ENCODE data around the gene BRK1. TPM values are rescaled to one million over a fixed set of nuclear protein-coding genes. Genes with fewer than 3 reads are reported as not detected.

Gene BRK1
- polyA plus RNA-seq, 1 of the 3 experiments (the other 2 are of a cell fraction) = 211 TPM

- TF ChIP-seq FOXJ3 (CRISPR knock-in tag; IDR thresholded peaks at IDR 0.05) = no peak
- no peak for TF ChIP-seq POLR2AphosphoS5 (IDR thresholded peaks at IDR 0.05; ENCODE audit: low read depth, low read length)
- TF ChIP-seq FOXM1 (IDR thresholded peaks at IDR 0.05; ENCODE audit: low read depth) = no peak
- TF ChIP-seq REST (IDR thresholded peaks at IDR 0.05; ENCODE audit: low read depth, low read length) = no peak
- TF ChIP-seq YY1 (IDR thresholded peaks at IDR 0.05; ENCODE audit: low read depth) = no peak
- no peak for TF ChIP-seq NRF1 (IDR thresholded peaks at IDR 0.05; ENCODE audit: low read depth, low read length)
- TF ChIP-seq GATA2 (CRISPR knock-in tag; IDR thresholded peaks at IDR 0.05) = no peak
- TF ChIP-seq, protein P1, sequence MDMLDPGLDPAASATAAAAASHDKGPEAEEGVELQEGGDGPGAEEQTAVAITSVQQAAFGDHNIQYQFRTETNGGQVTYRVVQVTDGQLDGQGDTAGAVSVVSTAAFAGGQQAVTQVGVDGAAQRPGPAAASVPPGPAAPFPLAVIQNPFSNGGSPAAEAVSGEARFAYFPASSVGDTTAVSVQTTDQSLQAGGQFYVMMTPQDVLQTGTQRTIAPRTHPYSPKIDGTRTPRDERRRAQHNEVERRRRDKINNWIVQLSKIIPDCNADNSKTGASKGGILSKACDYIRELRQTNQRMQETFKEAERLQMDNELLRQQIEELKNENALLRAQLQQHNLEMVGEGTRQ (IDR thresholded peaks at IDR 0.05; ENCODE audit: borderline replicate concordance, low read depth, low read length) = no peak
- TF ChIP-seq CHD2 (IDR thresholded peaks at IDR 0.05; ENCODE audit: low read length, partially characterized antibody) = no peak
- no peak for TF ChIP-seq NFIC (IDR thresholded peaks at IDR 0.05; ENCODE audit: borderline replicate concordance)
- TF ChIP-seq, protein P2, sequence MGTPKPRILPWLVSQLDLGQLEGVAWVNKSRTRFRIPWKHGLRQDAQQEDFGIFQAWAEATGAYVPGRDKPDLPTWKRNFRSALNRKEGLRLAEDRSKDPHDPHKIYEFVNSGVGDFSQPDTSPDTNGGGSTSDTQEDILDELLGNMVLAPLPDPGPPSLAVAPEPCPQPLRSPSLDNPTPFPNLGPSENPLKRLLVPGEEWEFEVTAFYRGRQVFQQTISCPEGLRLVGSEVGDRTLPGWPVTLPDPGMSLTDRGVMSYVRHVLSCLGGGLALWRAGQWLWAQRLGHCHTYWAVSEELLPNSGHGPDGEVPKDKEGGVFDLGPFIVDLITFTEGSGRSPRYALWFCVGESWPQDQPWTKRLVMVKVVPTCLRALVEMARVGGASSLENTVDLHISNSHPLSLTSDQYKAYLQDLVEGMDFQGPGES (IDR thresholded peaks at IDR 0.05; ENCODE audit: low read depth, low read length) = no peak
- TF ChIP-seq ELF1 (IDR thresholded peaks at IDR 0.05) = no peak
- TF ChIP-seq GABPA (IDR thresholded peaks at IDR 0.05; ENCODE audit: low read depth) = no peak
These were observed 7.4 kb upstream of the BRK1 start, which contains the start of gene FANCD2OS (continued) for GRCh38 chr3:10108091-10108490.

- H3K79me2 ChIP-seq (ENCODE audit: insufficient read depth) = peaks cover 56% of the 10 kb centered on the region
- H3K36me3 ChIP-seq (replicated peaks in 1 of 2; ENCODE audit: control insufficient read depth in 1 of 2, insufficient read depth in 2 of 2, low read length in 1 of 2) = peaks cover 3 to 13% of the 10 kb centered on the region in 2 experiments
- H3K9me3 ChIP-seq = no peaks in the 10 kb centered on the region
- peak overlapping the region; percentile 72 to 73 for H3K4me3 ChIP-seq (ENCODE audit: low read depth in 2 of 2, low read length in 1 of 2)
- H3K27ac ChIP-seq (ENCODE audit: low read depth in 2 of 2, low read length in 1 of 2) = peak overlapping the region; percentile 67 to 88; a peak in 3 of 4 replicates
- H3K4me2 ChIP-seq = peak overlapping the region; percentile 80
- no peaks in the 10 kb centered on the region for H3K9me2 ChIP-seq
- H4K20me1 ChIP-seq (ENCODE audit: insufficient read depth) = peaks cover 34% of the 10 kb centered on the region
- H3K9ac ChIP-seq = peak overlapping the region; percentile 75
- peak overlapping the region; percentile 87 for H2AFZ ChIP-seq (ENCODE audit: low read depth)
- H3F3A ChIP-seq (replicated peaks; ENCODE audit: insufficient read depth) = no peaks in the 10 kb centered on the region
- ChIA-PET CTCF (interaction anchor here (0.6 to 1.1 kb wide), 2 partner anchors 13 to 45 kb away, joined by 3 read pairs; no protein-coding TSS in a partner anchor), POLR2A (interaction anchor here (0.6 to 1.2 kb wide), 3 partner anchors 10 to 148 kb away, joined by 3 read pairs; no protein-coding TSS in a partner anchor)
- DNase-seq = no peak
- H3K27me3 ChIP-seq (ENCODE audit: insufficient read depth) = no peaks in the 10 kb centered on the region
- 0% methylated on average over 10 of the region's 10 CpGs for WGBS (ENCODE audit: low lambda C conversion rate)
- TF ChIP-seq RXRA (IDR thresholded peaks at IDR 0.05; ENCODE audit: borderline replicate concordance, low read depth) (no peak), POLR2AphosphoS5 (IDR thresholded peaks at IDR 0.05; ENCODE audit: low read depth, low read length) (no peak), REST (IDR thresholded peaks at IDR 0.05; ENCODE audit: low read depth, low read length) (no peak)
- TF ChIP-seq, protein P3, sequence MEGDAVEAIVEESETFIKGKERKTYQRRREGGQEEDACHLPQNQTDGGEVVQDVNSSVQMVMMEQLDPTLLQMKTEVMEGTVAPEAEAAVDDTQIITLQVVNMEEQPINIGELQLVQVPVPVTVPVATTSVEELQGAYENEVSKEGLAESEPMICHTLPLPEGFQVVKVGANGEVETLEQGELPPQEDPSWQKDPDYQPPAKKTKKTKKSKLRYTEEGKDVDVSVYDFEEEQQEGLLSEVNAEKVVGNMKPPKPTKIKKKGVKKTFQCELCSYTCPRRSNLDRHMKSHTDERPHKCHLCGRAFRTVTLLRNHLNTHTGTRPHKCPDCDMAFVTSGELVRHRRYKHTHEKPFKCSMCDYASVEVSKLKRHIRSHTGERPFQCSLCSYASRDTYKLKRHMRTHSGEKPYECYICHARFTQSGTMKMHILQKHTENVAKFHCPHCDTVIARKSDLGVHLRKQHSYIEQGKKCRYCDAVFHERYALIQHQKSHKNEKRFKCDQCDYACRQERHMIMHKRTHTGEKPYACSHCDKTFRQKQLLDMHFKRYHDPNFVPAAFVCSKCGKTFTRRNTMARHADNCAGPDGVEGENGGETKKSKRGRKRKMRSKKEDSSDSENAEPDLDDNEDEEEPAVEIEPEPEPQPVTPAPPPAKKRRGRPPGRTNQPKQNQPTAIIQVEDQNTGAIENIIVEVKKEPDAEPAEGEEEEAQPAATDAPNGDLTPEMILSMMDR (IDR thresholded peaks at IDR 0.05) = no peak
- H3K4me1 ChIP-seq (ENCODE audit: control insufficient read depth in 1 of 2, insufficient read depth in 2 of 2, low read depth in 1 of 2, low read length in 1 of 2) = peaks cover 7 to 10% of the 10 kb centered on the region in 2 experiments; a peak in 3 of 4 replicates
These were observed 624 bp downstream of the BRK1 start for GRCh38 chr3:10116138-10116460.
